Upper lobe of right lung (tissue), 1 donor: ENCODE results near the gene OR10A2. TPM values are rescaled to one million over a fixed set of nuclear protein-coding genes. Genes with fewer than 3 reads are reported as not detected.
"Not testable (repeated sequence)": the region's sequence is repeated elsewhere in the genome, so short reads cannot be mapped to it uniquely, and the experiment has no call there.

Experiments
- ATAC-seq: fragments of 200-7000 bp; cut with Tn5 transposase; one replicate; pipeline ENCODE4 v1.9.1; 2020; ENCODE audit warnings: mild to moderate bottlenecking, moderate library complexity
- DNase-seq: peaks from one replicate; pipeline ENCODE4 v3.0.0-alpha.2; 2020
- H3K27ac ChIP-seq: fragments of 200-600 bp; one replicate; pipeline ENCODE4 v1.8.0; 2022
- H3K27me3 ChIP-seq: fragments of 200-600 bp; one replicate; pipeline ENCODE4 v1.8.0; 2022; ENCODE audit warnings: mild to moderate bottlenecking
- H3K36me3 ChIP-seq: fragments of 200-600 bp; one replicate; pipeline ENCODE4 v1.8.0; 2022
- H3K4me1 ChIP-seq: fragments of 200-600 bp; one replicate; pipeline ENCODE4 v1.8.0; 2022
- H3K4me3 ChIP-seq: fragments of 200-600 bp; one replicate; pipeline ENCODE4 v1.8.0; 2022; ENCODE audit warnings: mild to moderate bottlenecking
- H3K9me3 ChIP-seq: fragments of 200-600 bp; one replicate; pipeline ENCODE4 v1.8.0; 2022
- CTCF ChIP-seq: fragments of 200-600 bp; IDR thresholded peaks from one replicate; pipeline ENCODE4 v1.8.0; 2022; ENCODE audit warnings: antibody characterized with exemption
- intact Hi-C: fragments of 100-400 bp; cut with DNase I; formaldehyde crosslinking; loops from one replicate; pipeline ENCODE4 v1.11.0; 2022
- total RNA-seq: library from RNA; stranded (reverse); fragmentation: NEBNext Ultra II Directional; extraction: Animal tissue kit (Norgen Biotek cat#: 25700); gene quantifications from one replicate; pipeline ENCODE4 v1.2.1, GENCODE V29; 2021
- donor health status: DM: no; HTN: yes; CAD: no; lungs with severe emphysema.

OR10A2 gene
- total RNA-seq, 1 donor from 2014 or later = not detected

- H3K9me3 ChIP-seq = no peaks in the 10 kb centered on the region
- H3K4me3 ChIP-seq = no peak overlapping the region
- intact Hi-C loops = no loop called here
- no peaks in the 10 kb centered on the region for H3K36me3 ChIP-seq
- H3K4me1 ChIP-seq = no peaks in the 10 kb centered on the region
- H3K27ac ChIP-seq = no peak overlapping the region
- no peak for ATAC-seq
- H3K27me3 ChIP-seq = no peaks in the 10 kb centered on the region
- peak; percentile 7 for TF ChIP-seq CTCF
- no peak for DNase-seq
Observed at GRCh38 chr11:6900327-6900999, 37.6 kb downstream of the OR10A2 start.

GRCh38 chr11:6904804-6905203 is 41.9 kb downstream of the OR10A2 start:
- DNase-seq = peak; percentile 51
- H3K27me3 ChIP-seq, ATAC-seq, H3K9me3 ChIP-seq, H3K36me3 ChIP-seq, intact Hi-C loops, H3K4me1 ChIP-seq, H3K27ac ChIP-seq, H3K4me3 ChIP-seq: not testable (repeated sequence)

GRCh38 chr11:6911378-6911777 is 48.5 kb downstream of the OR10A2 start:
- H3K4me1 ChIP-seq = no peaks in the 10 kb centered on the region
- DNase-seq = no peak
- intact Hi-C loops = no loop called here
- no peaks in the 10 kb centered on the region for H3K27me3 ChIP-seq
- H3K9me3 ChIP-seq = no peaks in the 10 kb centered on the region
- no peak for TF ChIP-seq CTCF
- H3K27ac ChIP-seq = no peak overlapping the region
- H3K36me3 ChIP-seq = no peaks in the 10 kb centered on the region
- no peak for ATAC-seq
- H3K4me3 ChIP-seq = no peak overlapping the region

- DNase-seq (no peak), ATAC-seq (no peak)
- H3K27ac ChIP-seq = no peak overlapping the region
- H3K9me3 ChIP-seq = no peaks in the 10 kb centered on the region
- no peak overlapping the region for H3K4me3 ChIP-seq
- H3K27me3 ChIP-seq = no peaks in the 10 kb centered on the region
- no peaks in the 10 kb centered on the region for H3K4me1 ChIP-seq
- no peaks in the 10 kb centered on the region for H3K36me3 ChIP-seq
- TF ChIP-seq CTCF = no peak
- intact Hi-C loops = no loop called here
Observed at GRCh38 chr11:6911948-6912347, 49.1 kb downstream of the OR10A2 start.

GRCh38 chr11:6919698-6920097 is 56.8 kb downstream of the OR10A2 start:
- no peaks in the 10 kb centered on the region for H3K27me3 ChIP-seq
- no peak for TF ChIP-seq CTCF

GRCh38 chr11:6920702-6921101 is 57.8 kb downstream of the OR10A2 start, which contains the start of gene OR2D3:
OR2D3 (plus strand) TSS chr11:6921002; CDS start chr11:6921002, 0 bp downstream.
- no peak within 1 kb of the TSS for H3K4me3 ChIP-seq
- H3K36me3 ChIP-seq = no peaks in the 10 kb centered on the region
- TF ChIP-seq CTCF = no peak
- intact Hi-C loops = loop anchor here (10.0 kb wide), 1 partner anchor 576 kb away; no protein-coding TSS in a partner anchor
- no peaks in the 10 kb centered on the region for H3K27me3 ChIP-seq
- H3K27ac ChIP-seq = no peak within 1 kb of the TSS
- no peaks in the 10 kb centered on the region for H3K4me1 ChIP-seq
- DNase-seq = no peak
- no peaks in the 10 kb centered on the region for H3K9me3 ChIP-seq
- ATAC-seq = no peak

More at GRCh38 chr11:6919698-6920097, 56.8 kb downstream of the OR10A2 start:
- Histone ChIP-seq H3K27ac (no peak overlapping the region), H3K4me3 (no peak overlapping the region), H3K4me1 (no peaks in the 10 kb centered on the region), H3K36me3 (no peaks in the 10 kb centered on the region), H3K9me3 (no peaks in the 10 kb centered on the region)
- intact Hi-C loops = loop anchor here (10.0 kb wide), 1 partner anchor 575 kb away; no protein-coding TSS in a partner anchor
- DNase-seq (no peak), ATAC-seq (no peak)

Other genes with a start within 250 kb of the OR10A2 start
- 207 TPM for gene TPP1, start 243.6 kb upstream of the OR10A2 start, total RNA-seq
- 28.0 TPM for gene DCHS1, start 207.2 kb upstream of the OR10A2 start, total RNA-seq
- 35.1 TPM for gene MRPL17, start 179.7 kb upstream of the OR10A2 start, total RNA-seq
- gene OR2AG2, start 91.1 kb upstream of the OR10A2 start, total RNA-seq = 0.14 TPM
- not detected for gene OR2AG1, start 80.0 kb upstream of the OR10A2 start, total RNA-seq
- not detected for gene OR6A2, start 63.4 kb upstream of the OR10A2 start, total RNA-seq
- gene OR10A5, start 17.4 kb upstream of the OR10A2 start, total RNA-seq = not detected
- not detected for gene OR10A4, start 13.6 kb downstream of the OR10A2 start, total RNA-seq
- not detected for gene OR2D2, start 29.4 kb downstream of the OR10A2 start, total RNA-seq
- gene OR2D3, start 57.9 kb downstream of the OR10A2 start, total RNA-seq = not detected
- 2.4 TPM for gene ZNF215, start 63.4 kb downstream of the OR10A2 start, total RNA-seq
- gene ZNF214, start 157.3 kb downstream of the OR10A2 start, total RNA-seq = 3.7 TPM
- not detected for gene NLRP14, start 157.4 kb downstream of the OR10A2 start, total RNA-seq
- not detected for gene RBMXL2, start 225.9 kb downstream of the OR10A2 start, total RNA-seq